ENCODE results near the gene MALAT1. TPM values are rescaled to one million over a fixed set of nuclear protein-coding genes. Genes with fewer than 3 reads are reported as not detected.
"Not testable (repeated sequence)": the region's sequence is repeated elsewhere in the genome, so short reads cannot be mapped to it uniquely, and the experiment has no call there.

MALAT1 gene
- total and polyA plus RNA-seq, 2 of the 13 experiments (the other 11 are each of a cell fraction or from before 2014, with no cell fraction given) = 143 to 1,237 TPM

- H3K9ac ChIP-seq (ENCODE audit: insufficient read depth, low read depth, low read length) = no peak overlapping the region
- no peaks in the 10 kb centered on the region for H3K9me3 ChIP-seq (ENCODE audit: low read length)
- ChIA-PET CTCF (ENCODE audit: low intra/inter-chr PET ratio, low total read pairs) (no interaction called here), POLR2A (interaction anchor here (0.5 to 1.8 kb wide), 5 partner anchors 18 to 126 kb away, joined by 3 to 6 read pairs (median 4); partner anchors contain the start of genes DPF2 and MALAT1)
- H2AFZ ChIP-seq (ENCODE audit: low read length) = no peak overlapping the region
- H3K27me3 ChIP-seq (ENCODE audit: control insufficient read depth in 1 of 2, insufficient read depth in 2 of 2, low read length in 2 of 2) = no peaks in the 10 kb centered on the region
- H3K79me2 ChIP-seq (ENCODE audit: insufficient read depth, low read length) = no peaks in the 10 kb centered on the region
- H3K36me3 ChIP-seq (replicated peaks in 1 of 2; ENCODE audit: control insufficient read depth in 1 of 2, insufficient read depth in 2 of 2, low read length in 2 of 2) = no peaks in the 10 kb centered on the region
- in situ Hi-C loops (cut with HindIII; ENCODE audit: extremely low pct_ligation_motif_present, low pct_unique_long_range_greater_than_20kb) = loop anchor here (10.0 kb wide), 1 partner anchor 45 kb away; no protein-coding TSS in a partner anchor
- WGBS (ENCODE audit: low lambda C conversion rate) = 71% methylated on average over 7 of the region's 7 CpGs
- no TSS peak for BruUV-seq (replicated peaks)
- intact Hi-C loops (cut with micrococcal nuclease; ENCODE audit: unreplicated experiment) = loop anchor here (5.0 kb wide), 1 partner anchor 92 kb away; no protein-coding TSS in a partner anchor
- H3K4me1 ChIP-seq (ENCODE audit: insufficient read depth, low read length) = peaks cover 40% of the 10 kb centered on the region
- H3K4me3 ChIP-seq (replicated peaks in 1 of 3; ENCODE audit: insufficient read depth in 1 of 3, low read depth in 2 of 3, low read length in 3 of 3) = no peak overlapping the region
- no peak for FAIRE-seq
- no peak for DNase-seq (ENCODE audit: low spot score)
- H3K27ac ChIP-seq (ENCODE audit: extremely low read length, insufficient read depth, low read length) = no peak overlapping the region
- no peak for TF ChIP-seq ZNF792 (CRISPR knock-in tag; IDR thresholded peaks at IDR 0.05)
- no peak for TF ChIP-seq HOXA9 (CRISPR knock-in tag; IDR thresholded peaks at IDR 0.05; ENCODE audit: borderline replicate concordance)
- TF ChIP-seq U2AF2 (IDR thresholded peaks at IDR 0.05; ENCODE audit: low read depth, low read length) = no peak
- no peak for TF ChIP-seq LRRFIP1 (CRISPR knock-in tag; conservative IDR thresholded peaks at IDR 0.05)
- TF ChIP-seq BRF2 (CRISPR knock-in tag; IDR thresholded peaks at IDR 0.05) = no peak
- no peak for TF ChIP-seq NCOA5 (CRISPR knock-in tag; IDR thresholded peaks at IDR 0.05)
- no peak for TF ChIP-seq ZNF720 (CRISPR knock-in tag; IDR thresholded peaks at IDR 0.05)
- no peak for TF ChIP-seq TOPORS (CRISPR knock-in tag; IDR thresholded peaks at IDR 0.05)
- no peak for TF ChIP-seq KMT2A (CRISPR knock-in tag; IDR thresholded peaks at IDR 0.05)
- no peak for TF ChIP-seq HOXA5 (CRISPR knock-in tag; IDR thresholded peaks at IDR 0.05)
- no peak for TF ChIP-seq THAP11 (CRISPR knock-in tag; IDR thresholded peaks at IDR 0.05)
- H4K20me1 ChIP-seq (ENCODE audit: insufficient read depth, low read length) = no peaks in the 10 kb centered on the region
- no peak overlapping the region for H3K4me2 ChIP-seq (ENCODE audit: low read depth, low read length)
- no peak for ATAC-seq
Observed at GRCh38 chr11:65459552-65459951, 39.3 kb upstream of the MALAT1 start.

GRCh38 chr11:65465471-65465870, 33.4 kb upstream of the MALAT1 start:
- H3K4me3 ChIP-seq (replicated peaks in 1 of 3; ENCODE audit: insufficient read depth in 1 of 3, low read depth in 2 of 3, low read length in 3 of 3); H3K9me3 ChIP-seq (ENCODE audit: low read length); BruUV-seq (replicated peaks); H3K36me3 ChIP-seq (replicated peaks in 1 of 2; ENCODE audit: control insufficient read depth in 1 of 2, insufficient read depth in 2 of 2, low read length in 2 of 2); H3K9ac ChIP-seq (ENCODE audit: insufficient read depth, low read depth, low read length); intact Hi-C loops (cut with micrococcal nuclease; ENCODE audit: unreplicated experiment); H3K79me2 ChIP-seq (ENCODE audit: insufficient read depth, low read length); H3K27me3 ChIP-seq (ENCODE audit: control insufficient read depth in 1 of 2, insufficient read depth in 2 of 2, low read length in 2 of 2); CTCF ChIA-PET (ENCODE audit: low intra/inter-chr PET ratio, low total read pairs); H4K20me1 ChIP-seq (ENCODE audit: insufficient read depth, low read length); FAIRE-seq; ATAC-seq; H3K4me2 ChIP-seq (ENCODE audit: low read depth, low read length); H2AFZ ChIP-seq (ENCODE audit: low read length); DNase-seq (ENCODE audit: low spot score); H3K27ac ChIP-seq (ENCODE audit: extremely low read length, insufficient read depth, low read length): not testable (repeated sequence)
- WGBS (ENCODE audit: low lambda C conversion rate) = 87% methylated on average over 16 of the region's 18 CpGs
- H3K4me1 ChIP-seq (ENCODE audit: insufficient read depth, low read length) = peaks cover 34% of the 10 kb centered on the region
- POLR2A ChIA-PET = interaction anchor here (0.6 to 17.5 kb wide), 5 partner anchors 12 to 82 kb away, joined by 3 to 1590 read pairs (median 4); partner anchors contain the start of gene MALAT1
- in situ Hi-C loops (cut with HindIII; ENCODE audit: extremely low pct_ligation_motif_present, low pct_unique_long_range_greater_than_20kb) = loop anchor here (10.0 kb wide), 1 partner anchor 101 kb away; no protein-coding TSS in a partner anchor

All from HepG2 (cell line).